IPS-18a (cell line): ENCODE data around the gene KLK4.

ENCODE experiments used
- H3K27ac ChIP-seq: one replicate; pipeline ENCODE4 v1.5.1; 2013; ENCODE audit warnings: low read length
- H3K27me3 ChIP-seq: one replicate; pipeline ENCODE4 v1.6.1; 2013; ENCODE audit warnings: mild to moderate bottlenecking, low read length; ENCODE audit not compliant: control insufficient read depth, insufficient read depth
- H3K36me3 ChIP-seq: one replicate; pipeline ENCODE4 v1.6.1; 2013; ENCODE audit warnings: low read depth, low read length; ENCODE audit not compliant: control insufficient read depth
- H3K4me1 ChIP-seq: one replicate; pipeline ENCODE4 v1.6.1; 2013; ENCODE audit warnings: low read depth, low read length; ENCODE audit not compliant: control insufficient read depth
- H3K4me3 ChIP-seq: one replicate; pipeline ENCODE4 v1.5.1; 2013; ENCODE audit warnings: low read length
- H3K9ac ChIP-seq: one replicate; pipeline ENCODE4 v1.6.1; 2013; ENCODE audit warnings: mild to moderate bottlenecking, low read length, moderate library complexity
- H3K9me3 ChIP-seq: one replicate; pipeline ENCODE4 v1.6.1; 2013; ENCODE audit warnings: low read depth, low read length; ENCODE audit not compliant: control insufficient read depth

Gene KLK4

GRCh38 chr19:50875795-50876422 is 35.3 kb downstream of the KLK4 start:
- peaks cover 8% of the 10 kb centered on the region for H3K27me3 ChIP-seq
- H3K4me3 ChIP-seq = no peak overlapping the region
- no peaks in the 10 kb centered on the region for H3K9me3 ChIP-seq
- H3K36me3 ChIP-seq = no peaks in the 10 kb centered on the region
- no peaks in the 10 kb centered on the region for H3K4me1 ChIP-seq
- no peak overlapping the region for H3K9ac ChIP-seq
- H3K27ac ChIP-seq = no peak overlapping the region

DNA sequence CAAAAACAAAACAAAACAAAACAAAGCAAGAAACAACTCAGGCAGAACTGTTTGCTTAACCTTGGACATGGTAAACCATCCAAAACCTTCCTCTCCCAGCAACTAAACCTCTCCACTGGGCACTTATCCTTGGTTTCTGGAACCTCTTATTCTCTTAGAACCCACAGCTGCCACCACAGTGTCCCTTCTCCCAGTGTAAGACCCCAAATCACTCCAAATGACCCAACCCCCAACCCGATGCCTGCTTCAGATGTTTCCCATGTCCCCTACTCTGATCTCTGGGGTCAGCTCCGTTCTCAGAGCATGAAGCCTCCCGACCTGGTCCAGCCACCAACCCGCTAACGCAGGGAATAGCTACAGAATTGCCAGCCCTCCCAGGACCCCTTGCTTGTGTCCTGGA is 37.0 kb downstream of the KLK4 start:
- Histone ChIP-seq H3K9me3 (no peaks in the 10 kb centered on the region), H3K36me3 (no peaks in the 10 kb centered on the region), H3K4me3 (no peak overlapping the region), H3K9ac (no peak overlapping the region), H3K27me3 (peaks cover 8% of the 10 kb centered on the region), H3K4me1 (no peaks in the 10 kb centered on the region), H3K27ac (no peak overlapping the region)

DNA sequence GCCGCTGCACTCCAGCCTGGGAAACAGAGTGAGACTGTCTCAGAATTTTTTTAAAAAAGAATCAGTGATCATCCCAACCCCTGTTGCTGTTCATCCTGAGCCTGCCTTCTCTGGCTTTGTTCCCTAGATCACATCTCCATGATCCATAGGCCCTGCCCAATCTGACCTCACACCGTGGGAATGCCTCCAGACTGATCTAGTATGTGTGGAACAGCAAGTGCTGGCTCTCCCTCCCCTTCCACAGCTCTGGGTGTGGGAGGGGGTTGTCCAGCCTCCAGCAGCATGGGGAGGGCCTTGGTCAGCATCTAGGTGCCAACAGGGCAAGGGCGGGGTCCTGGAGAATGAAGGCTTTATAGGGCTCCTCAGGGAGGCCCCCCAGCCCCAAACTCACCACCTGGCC is 38.1 kb downstream of the KLK4 start, which contains the start of gene KLK2:
Gene KLK2, plus strand, starts transcription at position 384 of the 400 bp plus-strand sequence. CDS start 35 bp downstream, outside the sequence.
- Histone ChIP-seq H3K4me1 (no peaks in the 10 kb centered on the region), H3K27ac (no peak within 1 kb of the TSS), H3K9ac (no peak within 1 kb of the TSS), H3K9me3 (no peaks in the 10 kb centered on the region), H3K27me3 (peaks cover 12% of the 10 kb centered on the region), H3K4me3 (no peak within 1 kb of the TSS), H3K36me3 (no peaks in the 10 kb centered on the region)

DNA sequence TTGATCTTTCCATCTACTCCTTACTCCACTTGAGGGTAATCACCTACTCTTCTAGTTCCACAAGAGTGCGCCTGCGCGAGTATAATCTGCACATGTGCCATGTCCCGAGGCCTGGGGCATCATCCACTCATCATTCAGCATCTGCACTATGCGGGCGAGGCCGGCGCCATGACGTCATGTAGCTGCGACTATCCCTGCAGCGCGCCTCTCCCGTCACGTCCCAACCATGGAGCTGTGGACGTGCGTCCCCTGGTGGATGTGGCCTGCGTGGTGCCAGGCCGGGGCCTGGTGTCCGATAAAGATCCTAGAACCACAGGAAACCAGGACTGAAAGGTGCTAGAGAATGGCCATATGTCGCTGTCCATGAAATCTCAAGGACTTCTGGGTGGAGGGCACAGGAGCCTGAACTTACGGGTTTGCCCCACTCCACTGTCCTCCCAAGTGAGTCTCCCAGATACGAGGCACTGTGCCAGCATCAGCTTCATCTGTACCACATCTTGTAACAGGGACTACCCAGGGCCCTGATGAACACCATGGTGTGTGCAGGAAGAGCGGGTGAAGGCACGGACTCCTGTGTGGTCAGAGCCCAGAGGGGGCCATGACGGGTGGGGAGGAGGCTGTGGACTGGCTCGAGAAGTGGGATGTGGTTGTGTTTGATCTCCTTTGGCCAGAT is 40.6 kb downstream of the KLK4 start:
- Histone ChIP-seq H3K27ac (no peak overlapping the region), H3K4me1 (no peaks in the 10 kb centered on the region), H3K9me3 (no peaks in the 10 kb centered on the region), H3K9ac (no peak overlapping the region), H3K36me3 (no peaks in the 10 kb centered on the region), H3K27me3 (peaks cover 12% of the 10 kb centered on the region), H3K4me3 (no peak overlapping the region)

DNA sequence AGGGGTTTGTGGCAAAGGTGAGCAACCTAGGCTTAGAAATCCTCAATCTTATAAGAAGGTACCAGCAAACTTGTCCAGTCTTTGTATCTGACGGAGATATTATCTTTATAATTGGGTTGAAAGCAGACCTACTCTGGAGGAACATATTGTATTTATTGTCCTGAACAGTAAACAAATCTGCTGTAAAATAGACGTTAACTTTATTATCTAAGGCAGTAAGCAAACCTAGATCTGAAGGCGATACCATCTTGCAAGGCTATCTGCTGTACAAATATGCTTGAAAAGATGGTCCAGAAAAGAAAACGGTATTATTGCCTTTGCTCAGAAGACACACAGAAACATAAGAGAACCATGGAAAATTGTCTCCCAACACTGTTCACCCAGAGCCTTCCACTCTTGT is 41.7 kb downstream of the KLK4 start:
- Histone ChIP-seq H3K9ac (no peak overlapping the region), H3K27me3 (peaks cover 10% of the 10 kb centered on the region), H3K9me3 (no peaks in the 10 kb centered on the region), H3K36me3 (no peaks in the 10 kb centered on the region), H3K4me1 (no peaks in the 10 kb centered on the region), H3K4me3 (no peak overlapping the region), H3K27ac (no peak overlapping the region)

- Histone ChIP-seq H3K9me3 (no peaks in the 10 kb centered on the region), H3K27ac (no peak overlapping the region), H3K9ac (no peak overlapping the region), H3K4me3 (no peak overlapping the region), H3K27me3 (no peaks in the 10 kb centered on the region), H3K4me1 (no peaks in the 10 kb centered on the region), H3K36me3 (no peaks in the 10 kb centered on the region)
Observed at GRCh38 chr19:50861496-50862286, 49.5 kb downstream of the KLK4 start.

DNA sequence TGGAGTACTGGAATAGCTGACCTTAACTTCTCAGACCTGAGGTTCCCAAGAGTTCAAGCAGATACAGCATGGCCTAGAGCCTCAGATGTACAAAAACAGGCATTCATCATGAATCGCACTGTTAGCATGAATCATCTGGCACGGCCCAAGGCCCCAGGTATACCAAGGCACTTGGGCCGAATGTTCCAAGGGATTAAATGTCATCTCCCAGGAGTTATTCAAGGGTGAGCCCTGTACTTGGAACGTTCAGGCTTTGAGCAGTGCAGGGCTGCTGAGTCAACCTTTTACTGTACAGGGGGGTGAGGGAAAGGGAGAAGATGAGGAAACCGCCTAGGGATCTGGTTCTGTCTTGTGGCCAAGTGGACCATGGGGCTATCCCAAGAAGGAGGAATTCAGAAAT is 50.2 kb downstream of the KLK4 start:
- Histone ChIP-seq H3K27ac (no peak overlapping the region), H3K9ac (no peak overlapping the region), H3K27me3 (no peaks in the 10 kb centered on the region), H3K9me3 (no peaks in the 10 kb centered on the region), H3K36me3 (no peaks in the 10 kb centered on the region), H3K4me1 (no peaks in the 10 kb centered on the region), H3K4me3 (no peak overlapping the region)

DNA sequence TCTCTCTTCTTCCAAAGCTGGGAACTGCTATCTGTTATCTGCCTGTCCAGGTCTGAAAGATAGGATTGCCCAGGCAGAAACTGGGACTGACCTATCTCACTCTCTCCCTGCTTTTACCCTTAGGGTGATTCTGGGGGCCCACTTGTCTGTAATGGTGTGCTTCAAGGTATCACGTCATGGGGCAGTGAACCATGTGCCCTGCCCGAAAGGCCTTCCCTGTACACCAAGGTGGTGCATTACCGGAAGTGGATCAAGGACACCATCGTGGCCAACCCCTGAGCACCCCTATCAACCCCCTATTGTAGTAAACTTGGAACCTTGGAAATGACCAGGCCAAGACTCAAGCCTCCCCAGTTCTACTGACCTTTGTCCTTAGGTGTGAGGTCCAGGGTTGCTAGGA is 51.3 kb downstream of the KLK4 start:
- H3K27ac ChIP-seq = no peak overlapping the region
- no peaks in the 10 kb centered on the region for H3K4me1 ChIP-seq
- H3K27me3 ChIP-seq = no peaks in the 10 kb centered on the region
- no peaks in the 10 kb centered on the region for H3K36me3 ChIP-seq
- no peak overlapping the region for H3K9ac ChIP-seq
- H3K4me3 ChIP-seq = no peak overlapping the region
- no peaks in the 10 kb centered on the region for H3K9me3 ChIP-seq

GRCh38 chr19:50858886-50859285 is 52.3 kb downstream of the KLK4 start:
- Histone ChIP-seq H3K9ac (no peak overlapping the region), H3K27ac (no peak overlapping the region), H3K4me3 (no peak overlapping the region), H3K27me3 (no peaks in the 10 kb centered on the region), H3K4me1 (no peaks in the 10 kb centered on the region), H3K36me3 (no peaks in the 10 kb centered on the region), H3K9me3 (no peaks in the 10 kb centered on the region)

GRCh38 chr19:50857366-50857765 is 53.8 kb downstream of the KLK4 start:
- Histone ChIP-seq H3K9me3 (no peaks in the 10 kb centered on the region), H3K27ac (no peak overlapping the region), H3K4me3 (no peak overlapping the region), H3K36me3 (no peaks in the 10 kb centered on the region), H3K4me1 (no peaks in the 10 kb centered on the region), H3K9ac (no peak overlapping the region), H3K27me3 (no peaks in the 10 kb centered on the region)
